ENCODE results near the gene ATOX1.
"Not testable (repeated sequence)": the region's sequence is repeated elsewhere in the genome, so short reads cannot be mapped to it uniquely, and the experiment has no call there.

ATOX1 gene

GRCh38 chr5:151758430-151759241 is at the start of gene ATOX1:
TSS of gene ATOX1 (minus strand) at chr5:151758631. CDS start at chr5:151758551, 80 bp downstream.
- intact Hi-C loops (cut with DNase I) = loop anchor here (1.0 kb wide), 1 partner anchor 13 kb away; the partner anchor contains the start of gene G3BP1
- peak; percentile 84 to 97 (median 94) for DNase-seq

GRCh38 chr5:151805414-151806223 is 47.2 kb upstream of the ATOX1 start:
- intact Hi-C loops (cut with DNase I) = no loop called here
- DNase-seq = no peak

GRCh38 chr5:151800532-151800931 is 42.1 kb upstream of the ATOX1 start:
- intact Hi-C loops (cut with DNase I) = no loop called here
- DNase-seq = no peak

- DNase-seq = peak in 22 of 42 donors; percentile 11 to 72 (median 34)
- intact Hi-C loops (cut with DNase I) = no loop called here
Observed at GRCh38 chr5:151799407-151799806, 41.0 kb upstream of the ATOX1 start.

- intact Hi-C loops (cut with DNase I) = no loop called here
Observed at GRCh38 chr5:151798674-151799073, 40.2 kb upstream of the ATOX1 start.

GRCh38 chr5:151795426-151795825 is 37.0 kb upstream of the ATOX1 start:
- intact Hi-C loops (cut with DNase I) = no loop called here
- DNase-seq = no peak

More at GRCh38 chr5:151798674-151799073, 40.2 kb upstream of the ATOX1 start:
- no peak for DNase-seq

- no peak for DNase-seq
- intact Hi-C loops (cut with DNase I) = no loop called here
Observed at GRCh38 chr5:151793358-151793757, 34.9 kb upstream of the ATOX1 start.

- no peak for DNase-seq
- intact Hi-C loops (cut with DNase I) = no loop called here
Observed at GRCh38 chr5:151787817-151788216, 29.4 kb upstream of the ATOX1 start.

- no peak for DNase-seq
- intact Hi-C loops (cut with DNase I) = no loop called here
Observed at GRCh38 chr5:151786468-151786867, 28.0 kb upstream of the ATOX1 start.

- DNase-seq = no peak
- intact Hi-C loops (cut with DNase I) = no loop called here
Observed at GRCh38 chr5:151784141-151784540, 25.7 kb upstream of the ATOX1 start.

GRCh38 chr5:151783664-151784063 is 25.2 kb upstream of the ATOX1 start:
- intact Hi-C loops (cut with DNase I); DNase-seq: not testable (repeated sequence)

- intact Hi-C loops (cut with DNase I) = no loop called here
- no peak for DNase-seq
Observed at GRCh38 chr5:151781201-151781600, 22.8 kb upstream of the ATOX1 start.

- intact Hi-C loops (cut with DNase I) = no loop called here
- DNase-seq = no peak
Observed at GRCh38 chr5:151780348-151780747, 21.9 kb upstream of the ATOX1 start.

GRCh38 chr5:151779531-151780125 is 21.2 kb upstream of the ATOX1 start:
- DNase-seq = no peak
- intact Hi-C loops (cut with DNase I) = no loop called here

- DNase-seq = no peak
- intact Hi-C loops (cut with DNase I) = no loop called here
Observed at GRCh38 chr5:151775025-151775606, 16.7 kb upstream of the ATOX1 start.

GRCh38 chr5:151773951-151774350 is 15.5 kb upstream of the ATOX1 start:
- DNase-seq = no peak
- intact Hi-C loops (cut with DNase I) = no loop called here

GRCh38 chr5:151772846-151773561 is 14.6 kb upstream of the ATOX1 start:
- DNase-seq = peak in 22 of 42 donors; percentile 11 to 65 (median 35)
- intact Hi-C loops (cut with DNase I) = no loop called here

- intact Hi-C loops (cut with DNase I) = no loop called here
- peak in 34 of 42 donors; percentile 9 to 79 (median 31) for DNase-seq
Observed at GRCh38 chr5:151772029-151772845, 13.8 kb upstream of the ATOX1 start.

All from head of caudate nucleus (tissue), 42 donors.